SU-DHL-6 (cell line): ENCODE data around the gene PAQR4.

Experiments used
- H2AFZ ChIP-seq: fragments of 200-600 bp; sonication (generic); 2 replicates; pipeline ENCODE4 v1.6.1; 2014; ENCODE audit warnings: low read depth, mild to moderate bottlenecking, moderate library complexity, mixed read lengths, antibody characterized with exemption, low read length; ENCODE audit not compliant: severe bottlenecking
- H3F3A ChIP-seq: fragments of 200-600 bp; shearing (Covaris generic); 2 replicates; pipeline ENCODE4 v1.6.0; 2016; ENCODE audit warnings: antibody characterized with exemption, mild to moderate bottlenecking; ENCODE audit not compliant: insufficient read depth
- H3K27ac ChIP-seq: fragments of 200-600 bp; sonication (generic); 2 replicates; pipeline ENCODE4 v1.5.1; 2016; ENCODE audit warnings: low read depth, mild to moderate bottlenecking, low read length, moderate library complexity, mixed read lengths
- H3K27me3 ChIP-seq: fragments of 200-600 bp; sonication (generic), shearing (Covaris generic); 2 replicates; pipeline ENCODE4 v1.6.0; 2014; ENCODE audit warnings: mild to moderate bottlenecking, low read length
- H3K36me3 ChIP-seq: fragments of 200-600 bp; sonication (generic); 2 replicates; pipeline ENCODE4 v1.6.1; 2014; ENCODE audit warnings: mild to moderate bottlenecking, low read length, mixed read lengths
- H3K4me2 ChIP-seq: fragments of 300-600, 200-600 bp; shearing (Covaris generic), sonication (generic); 2 replicates; pipeline ENCODE4 v1.6.0; 2014; ENCODE audit warnings: low read length, low read depth, mild to moderate bottlenecking; ENCODE audit not compliant: poor library complexity, severe bottlenecking
- H3K4me3 ChIP-seq: fragments of 200-600 bp; sonication (generic); 2 replicates; pipeline ENCODE4 v1.5.1; 2014; ENCODE audit warnings: antibody characterized with exemption, low read length, mild to moderate bottlenecking, mixed read lengths; ENCODE audit not compliant: insufficient read depth, poor library complexity, severe bottlenecking
- H3K79me2 ChIP-seq: fragments of 200-600 bp; sonication (generic); 2 replicates; pipeline ENCODE4 v1.6.1; 2014; ENCODE audit warnings: mild to moderate bottlenecking, low read length, moderate library complexity; ENCODE audit not compliant: insufficient read depth
- H3K9ac ChIP-seq: fragments of 200-600 bp; sonication (generic); 2 replicates; pipeline ENCODE4 v1.7.0; 2014; ENCODE audit warnings: mild to moderate bottlenecking, low read length
- H3K9me2 ChIP-seq: fragments of 200-600 bp; sonication (generic); replicated peaks from 2 replicates; pipeline ENCODE4 v1.6.1; 2014; ENCODE audit warnings: low read length; ENCODE audit not compliant: insufficient read depth
- H3K9me3 ChIP-seq: fragments of 200-600 bp; sonication (generic); 2 replicates; pipeline ENCODE4 v1.6.1; 2014; ENCODE audit warnings: low read length, mixed read lengths; ENCODE audit not compliant: insufficient read depth
- H4K20me1 ChIP-seq: fragments of 200-600 bp; sonication (generic); 2 replicates; pipeline ENCODE4 v1.6.1; 2014; ENCODE audit warnings: low read depth, mild to moderate bottlenecking, antibody characterized with exemption, low read length, moderate library complexity, mixed read lengths
- EZH2phosphoT487 ChIP-seq: fragments of 200-600 bp; sonication (generic), shearing (Covaris generic); conservative IDR thresholded peaks from 2 replicates; pipeline ENCODE4 v1.6.1; 2018; ENCODE audit warnings: mild to moderate bottlenecking, antibody characterized with exemption, low read length, moderate library complexity, mixed read lengths
- TF ChIP-seq, protein P1 (sequence below): fragments of 200-600 bp; sonication (generic); IDR thresholded peaks from one replicate; pipeline ENCODE4 v1.5.1; 2017; ENCODE audit warnings: antibody characterized with exemption, mild to moderate bottlenecking, low read length, moderate library complexity; ENCODE audit not compliant: insufficient read depth, poor library complexity, severe bottlenecking

PAQR4 gene

DNA sequence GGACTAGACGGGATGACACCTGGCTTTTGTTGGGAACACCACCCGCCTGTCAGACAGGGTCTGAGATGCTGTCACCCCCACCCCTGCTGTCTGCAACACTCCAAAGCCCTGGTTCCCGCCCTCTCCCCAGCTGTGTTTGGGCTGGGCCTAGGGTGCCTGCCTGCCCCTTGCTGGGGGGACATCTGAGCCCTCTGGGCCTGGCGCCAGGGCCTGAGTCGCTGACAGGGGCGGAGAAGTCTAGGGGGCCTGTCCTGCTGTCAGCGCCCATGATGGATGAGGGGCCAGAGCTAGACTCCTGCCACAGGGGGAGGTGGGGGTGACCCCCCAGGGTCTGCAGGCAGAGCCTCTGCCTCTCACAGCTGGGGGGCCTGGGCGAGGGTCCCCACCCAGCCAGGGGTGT lies 18.7 kb downstream of the PAQR4 start:
- Histone ChIP-seq H4K20me1 (no peaks in the 10 kb centered on the region), H2AFZ (no peak overlapping the region), H3K27ac (no peak overlapping the region), H3F3A (peaks cover 7% of the 10 kb centered on the region), H3K9me2 (no peaks in the 10 kb centered on the region), H3K36me3 (no peaks in the 10 kb centered on the region), H3K9me3 (no peaks in the 10 kb centered on the region), H3K27me3 (no peaks in the 10 kb centered on the region), H3K79me2 (no peaks in the 10 kb centered on the region), H3K9ac (no peak overlapping the region), H3K4me3 (no peak overlapping the region), H3K4me2 (no peak overlapping the region)
- TF ChIP-seq, protein P1, sequence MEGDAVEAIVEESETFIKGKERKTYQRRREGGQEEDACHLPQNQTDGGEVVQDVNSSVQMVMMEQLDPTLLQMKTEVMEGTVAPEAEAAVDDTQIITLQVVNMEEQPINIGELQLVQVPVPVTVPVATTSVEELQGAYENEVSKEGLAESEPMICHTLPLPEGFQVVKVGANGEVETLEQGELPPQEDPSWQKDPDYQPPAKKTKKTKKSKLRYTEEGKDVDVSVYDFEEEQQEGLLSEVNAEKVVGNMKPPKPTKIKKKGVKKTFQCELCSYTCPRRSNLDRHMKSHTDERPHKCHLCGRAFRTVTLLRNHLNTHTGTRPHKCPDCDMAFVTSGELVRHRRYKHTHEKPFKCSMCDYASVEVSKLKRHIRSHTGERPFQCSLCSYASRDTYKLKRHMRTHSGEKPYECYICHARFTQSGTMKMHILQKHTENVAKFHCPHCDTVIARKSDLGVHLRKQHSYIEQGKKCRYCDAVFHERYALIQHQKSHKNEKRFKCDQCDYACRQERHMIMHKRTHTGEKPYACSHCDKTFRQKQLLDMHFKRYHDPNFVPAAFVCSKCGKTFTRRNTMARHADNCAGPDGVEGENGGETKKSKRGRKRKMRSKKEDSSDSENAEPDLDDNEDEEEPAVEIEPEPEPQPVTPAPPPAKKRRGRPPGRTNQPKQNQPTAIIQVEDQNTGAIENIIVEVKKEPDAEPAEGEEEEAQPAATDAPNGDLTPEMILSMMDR, result no peak
- no peak for TF ChIP-seq EZH2phosphoT487

DNA sequence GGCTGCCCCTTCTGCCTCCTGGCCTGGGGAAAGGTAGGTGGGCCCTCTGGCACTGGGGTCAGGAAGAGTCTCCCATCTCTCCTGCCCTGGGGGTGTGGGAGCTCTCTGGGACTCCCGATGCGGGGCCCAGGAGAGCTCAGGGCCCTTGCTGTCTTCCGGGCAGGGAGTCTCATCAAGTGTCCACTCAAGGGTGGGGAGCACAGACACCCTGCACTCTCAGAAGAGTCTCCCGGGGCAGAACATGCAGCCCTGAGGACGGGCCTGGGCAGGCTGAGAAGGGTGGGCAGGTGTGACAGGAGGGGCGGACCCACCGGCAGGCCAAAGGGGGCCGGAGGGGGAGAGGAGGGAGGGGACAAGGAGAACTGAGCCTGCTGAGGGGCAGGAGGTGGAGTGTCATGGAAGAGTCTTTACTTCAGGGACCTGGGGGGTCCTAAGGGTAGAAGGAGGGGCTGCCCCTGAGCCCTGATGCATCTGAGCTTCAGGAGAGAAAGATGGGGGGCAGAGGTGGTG lies 19.5 kb downstream of the PAQR4 start:
- Histone ChIP-seq H3F3A (no peaks in the 10 kb centered on the region), H3K9ac (no peak overlapping the region), H3K27ac (no peak overlapping the region), H3K79me2 (no peaks in the 10 kb centered on the region), H3K9me2 (no peaks in the 10 kb centered on the region), H3K9me3 (no peaks in the 10 kb centered on the region), H4K20me1 (no peaks in the 10 kb centered on the region), H3K27me3 (no peaks in the 10 kb centered on the region), H3K36me3 (no peaks in the 10 kb centered on the region), H3K4me2 (no peak overlapping the region), H2AFZ (no peak overlapping the region), H3K4me3 (no peak overlapping the region)
- TF ChIP-seq EZH2phosphoT487, result no peak
- TF ChIP-seq, protein P1, result no peak

DNA sequence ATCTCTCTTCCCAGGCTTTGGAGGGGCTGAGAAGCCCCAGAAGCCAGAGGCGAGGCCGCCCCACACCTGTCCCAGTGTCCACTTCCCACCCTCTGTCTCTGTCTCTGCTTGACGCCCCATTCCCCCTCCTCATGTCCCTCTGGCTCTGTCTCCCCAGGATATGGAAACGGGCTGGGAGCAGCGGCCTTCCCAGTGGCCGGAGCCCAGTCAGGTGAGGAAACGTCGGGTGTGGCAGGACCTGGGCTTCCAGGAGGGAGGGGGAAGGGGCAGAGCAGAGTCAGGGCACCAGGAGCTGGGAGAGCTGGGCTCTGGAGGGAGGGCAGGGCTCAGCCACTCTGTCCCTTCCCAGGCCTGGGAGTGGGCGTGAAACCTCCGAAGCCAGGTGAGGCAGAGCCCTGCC lies 21.7 kb downstream of the PAQR4 start:
- Histone ChIP-seq H3F3A (no peaks in the 10 kb centered on the region), H3K4me2 (no peak overlapping the region), H3K36me3 (no peaks in the 10 kb centered on the region), H3K4me3 (no peak overlapping the region), H3K27ac (no peak overlapping the region), H2AFZ (no peak overlapping the region), H3K79me2 (no peaks in the 10 kb centered on the region), H3K9ac (no peak overlapping the region), H4K20me1 (no peaks in the 10 kb centered on the region), H3K27me3 (no peaks in the 10 kb centered on the region), H3K9me3 (no peaks in the 10 kb centered on the region), H3K9me2 (no peaks in the 10 kb centered on the region)
- TF ChIP-seq EZH2phosphoT487, result no peak
- TF ChIP-seq, protein P1, result no peak
